GM10847 (cell line): Measurements from ENCODE around the gene LRRTM2.

ENCODE experiments used
- POLR2A ChIP-seq: IDR thresholded peaks from 2 replicates; pipeline ENCODE4 v1.6.1; 2011; ENCODE audit not compliant: insufficient read length; ENCODE audit errors: extremely low read depth

Gene LRRTM2

GRCh38 chr5:138898299-138898698 is 23.2 kb upstream of the LRRTM2 start:
- no peak for TF ChIP-seq POLR2A

- TF ChIP-seq POLR2A = no peak
Observed at GRCh38 chr5:138895918-138896317, 20.8 kb upstream of the LRRTM2 start.

GRCh38 chr5:138890644-138891043 is 15.5 kb upstream of the LRRTM2 start:
- TF ChIP-seq POLR2A = no peak

GRCh38 chr5:138889994-138890393 is 14.9 kb upstream of the LRRTM2 start:
- TF ChIP-seq POLR2A = no peak

- TF ChIP-seq POLR2A = no peak
Observed at GRCh38 chr5:138884554-138884953, 9.4 kb upstream of the LRRTM2 start.

GRCh38 chr5:138884094-138884493 is 9.0 kb upstream of the LRRTM2 start:
- TF ChIP-seq POLR2A = no peak

- no peak for TF ChIP-seq POLR2A
Observed at GRCh38 chr5:138883211-138883610, 8.1 kb upstream of the LRRTM2 start.

- TF ChIP-seq POLR2A = no peak
Observed at GRCh38 chr5:138878437-138879235, 3.5 kb upstream of the LRRTM2 start.

- TF ChIP-seq POLR2A = no peak
Observed at GRCh38 chr5:138876811-138877210, 1.7 kb upstream of the LRRTM2 start.

- no peak for TF ChIP-seq POLR2A
Observed at GRCh38 chr5:138875946-138876345, 811 bp upstream of the LRRTM2 start.

GRCh38 chr5:138875552-138875875 is 379 bp upstream of the LRRTM2 start:
- TF ChIP-seq POLR2A = no peak

GRCh38 chr5:138874241-138874640 is 894 bp downstream of the LRRTM2 start:
- no peak for TF ChIP-seq POLR2A

- TF ChIP-seq POLR2A = no peak
Observed at GRCh38 chr5:138873466-138874221, 1.5 kb downstream of the LRRTM2 start.

- no peak for TF ChIP-seq POLR2A
Observed at GRCh38 chr5:138872841-138873465, 2.2 kb downstream of the LRRTM2 start.

- no peak for TF ChIP-seq POLR2A
Observed at GRCh38 chr5:138870611-138871010, 4.5 kb downstream of the LRRTM2 start.
